ENCODE data around the gene KCNJ3.
A peak's percentile ranks its signal among the peaks of the same experiment; 100 is the strongest.

KCNJ3 gene

GRCh38 chr2:154698296-154698720, at the start of gene KCNJ3:
Gene KCNJ3 (plus strand): TSS chr2:154698695. CDS start chr2:154698776, 81 bp downstream.
- Histone ChIP-seq H3K9ac (ENCODE audit: low read depth, low read length) (peak within 1 kb of the TSS; percentile 79), H3K36me3 (ENCODE audit: insufficient read depth, low read length) (no peaks in the 10 kb centered on the region), H3K9me3 (ENCODE audit: control insufficient read depth, insufficient read depth, low read length) (no peaks in the 10 kb centered on the region), H3K4me1 (ENCODE audit: insufficient read depth, low read length) (no peaks in the 10 kb centered on the region)

GRCh38 chr2:154655499-154655898, 43.0 kb upstream of the KCNJ3 start:
- no peaks in the 10 kb centered on the region for H3K9me3 ChIP-seq (ENCODE audit: control insufficient read depth, insufficient read depth, low read length)
- 0 out of 2 replicates have a peak, but pooled peaks cover 3% of the 10 kb centered on the region for H3K4me1 ChIP-seq (ENCODE audit: insufficient read depth, low read length)
- H3K36me3 ChIP-seq (ENCODE audit: insufficient read depth, low read length): no peaks in the 10 kb centered on the region
- no peak overlapping the region for H3K9ac ChIP-seq (ENCODE audit: low read depth, low read length)

GRCh38 chr2:154658854-154659253, 39.6 kb upstream of the KCNJ3 start:
- Histone ChIP-seq H3K9ac (ENCODE audit: low read depth, low read length) (no peak overlapping the region), H3K36me3 (ENCODE audit: insufficient read depth, low read length) (no peaks in the 10 kb centered on the region), H3K9me3 (ENCODE audit: control insufficient read depth, insufficient read depth, low read length) (no peaks in the 10 kb centered on the region; the same call in 1 of the 2 replicates), H3K4me1 (ENCODE audit: insufficient read depth, low read length) (0 out of 2 replicates have a peak, but pooled peaks cover 3% of the 10 kb centered on the region)

GRCh38 chr2:154664248-154664647, 34.2 kb upstream of the KCNJ3 start:
- Histone ChIP-seq H3K9ac (ENCODE audit: low read depth, low read length) (no peak overlapping the region), H3K4me1 (ENCODE audit: insufficient read depth, low read length) (no peaks in the 10 kb centered on the region), H3K36me3 (ENCODE audit: insufficient read depth, low read length) (no peaks in the 10 kb centered on the region), H3K9me3 (ENCODE audit: control insufficient read depth, insufficient read depth, low read length) (no peaks in the 10 kb centered on the region; the same call in 1 of the 2 replicates)

- no peaks in the 10 kb centered on the region for H3K36me3 ChIP-seq (ENCODE audit: insufficient read depth, low read length)
- H3K9me3 ChIP-seq (ENCODE audit: control insufficient read depth, insufficient read depth, low read length): no peaks in the 10 kb centered on the region
- no peaks in the 10 kb centered on the region for H3K4me1 ChIP-seq (ENCODE audit: insufficient read depth, low read length)
- H3K9ac ChIP-seq (ENCODE audit: low read depth, low read length): no peak overlapping the region
Measured at GRCh38 chr2:154670083-154670482, 28.4 kb upstream of the KCNJ3 start.

- H3K36me3 ChIP-seq (ENCODE audit: insufficient read depth, low read length): no peaks in the 10 kb centered on the region
- no peaks in the 10 kb centered on the region for H3K9me3 ChIP-seq (ENCODE audit: control insufficient read depth, insufficient read depth, low read length)
- H3K4me1 ChIP-seq (ENCODE audit: insufficient read depth, low read length): no peaks in the 10 kb centered on the region
Measured at GRCh38 chr2:154673694-154674093, 24.8 kb upstream of the KCNJ3 start.

GRCh38 chr2:154677401-154677800, 21.1 kb upstream of the KCNJ3 start:
- Histone ChIP-seq H3K9ac (ENCODE audit: low read depth, low read length) (no peak overlapping the region), H3K9me3 (ENCODE audit: control insufficient read depth, insufficient read depth, low read length) (no peaks in the 10 kb centered on the region), H3K36me3 (ENCODE audit: insufficient read depth, low read length) (no peaks in the 10 kb centered on the region), H3K4me1 (ENCODE audit: insufficient read depth, low read length) (no peaks in the 10 kb centered on the region)

More at GRCh38 chr2:154673694-154674093, 24.8 kb upstream of the KCNJ3 start:
- H3K9ac ChIP-seq (ENCODE audit: low read depth, low read length): no peak overlapping the region

- no peaks in the 10 kb centered on the region for H3K9me3 ChIP-seq (ENCODE audit: control insufficient read depth, insufficient read depth, low read length)
- no peaks in the 10 kb centered on the region for H3K36me3 ChIP-seq (ENCODE audit: insufficient read depth, low read length)
- H3K4me1 ChIP-seq (ENCODE audit: insufficient read depth, low read length): no peaks in the 10 kb centered on the region
- H3K9ac ChIP-seq (ENCODE audit: low read depth, low read length): no peak overlapping the region
Measured at GRCh38 chr2:154681741-154682140, 16.8 kb upstream of the KCNJ3 start.

- H3K36me3 ChIP-seq (ENCODE audit: insufficient read depth, low read length): no peaks in the 10 kb centered on the region
- H3K9ac ChIP-seq (ENCODE audit: low read depth, low read length): no peak overlapping the region
- no peaks in the 10 kb centered on the region for H3K4me1 ChIP-seq (ENCODE audit: insufficient read depth, low read length)
- no peaks in the 10 kb centered on the region for H3K9me3 ChIP-seq (ENCODE audit: control insufficient read depth, insufficient read depth, low read length)
Measured at GRCh38 chr2:154686162-154686561, 12.3 kb upstream of the KCNJ3 start.

GRCh38 chr2:154688373-154688772, 10.1 kb upstream of the KCNJ3 start:
- H3K9ac ChIP-seq (ENCODE audit: low read depth, low read length): no peak overlapping the region

GRCh38 chr2:154689158-154689557, 9.3 kb upstream of the KCNJ3 start:
- Histone ChIP-seq H3K4me1 (ENCODE audit: insufficient read depth, low read length) (no peaks in the 10 kb centered on the region), H3K36me3 (ENCODE audit: insufficient read depth, low read length) (no peaks in the 10 kb centered on the region), H3K9me3 (ENCODE audit: control insufficient read depth, insufficient read depth, low read length) (no peaks in the 10 kb centered on the region), H3K9ac (ENCODE audit: low read depth, low read length) (no peak overlapping the region)

More at GRCh38 chr2:154688373-154688772, 10.1 kb upstream of the KCNJ3 start:
- Histone ChIP-seq H3K9me3 (ENCODE audit: control insufficient read depth, insufficient read depth, low read length) (no peaks in the 10 kb centered on the region), H3K36me3 (ENCODE audit: insufficient read depth, low read length) (no peaks in the 10 kb centered on the region), H3K4me1 (ENCODE audit: insufficient read depth, low read length) (no peaks in the 10 kb centered on the region)

GRCh38 chr2:154692927-154693326, 5.6 kb upstream of the KCNJ3 start:
- Histone ChIP-seq H3K9ac (ENCODE audit: low read depth, low read length) (no peak overlapping the region), H3K36me3 (ENCODE audit: insufficient read depth, low read length) (no peaks in the 10 kb centered on the region), H3K9me3 (ENCODE audit: control insufficient read depth, insufficient read depth, low read length) (no peaks in the 10 kb centered on the region), H3K4me1 (ENCODE audit: insufficient read depth, low read length) (no peaks in the 10 kb centered on the region)

GRCh38 chr2:154693741-154694340, 4.7 kb upstream of the KCNJ3 start:
- Histone ChIP-seq H3K36me3 (ENCODE audit: insufficient read depth, low read length) (no peaks in the 10 kb centered on the region), H3K9me3 (ENCODE audit: control insufficient read depth, insufficient read depth, low read length) (no peaks in the 10 kb centered on the region), H3K4me1 (ENCODE audit: insufficient read depth, low read length) (no peaks in the 10 kb centered on the region), H3K9ac (ENCODE audit: low read depth, low read length) (no peak overlapping the region)

- Histone ChIP-seq H3K9me3 (ENCODE audit: control insufficient read depth, insufficient read depth, low read length) (no peaks in the 10 kb centered on the region), H3K36me3 (ENCODE audit: insufficient read depth, low read length) (no peaks in the 10 kb centered on the region), H3K9ac (ENCODE audit: low read depth, low read length) (no peak overlapping the region), H3K4me1 (ENCODE audit: insufficient read depth, low read length) (no peaks in the 10 kb centered on the region)
Measured at GRCh38 chr2:154694881-154695280, 3.6 kb upstream of the KCNJ3 start.

- Histone ChIP-seq H3K36me3 (ENCODE audit: insufficient read depth, low read length) (no peaks in the 10 kb centered on the region), H3K9ac (ENCODE audit: low read depth, low read length) (no peak overlapping the region), H3K9me3 (ENCODE audit: control insufficient read depth, insufficient read depth, low read length) (no peaks in the 10 kb centered on the region), H3K4me1 (ENCODE audit: insufficient read depth, low read length) (no peaks in the 10 kb centered on the region)
Measured at GRCh38 chr2:154696369-154696768, 2.1 kb upstream of the KCNJ3 start.
